ENCODE results near the gene GULP1. TPM values are rescaled to one million over a fixed set of nuclear protein-coding genes. Genes with fewer than 3 reads are reported as not detected.

Gene GULP1
- total RNA-seq, 1 donor from 2014 or later: 39.1 TPM

- Mint-ChIP-seq H3K27me3 (ENCODE audit: low read depth) (no peaks in the 10 kb centered on the region), H3K27ac (ENCODE audit: unreplicated experiment) (no peak overlapping the region)
Observed at GRCh38 chr2:188622601-188623260, 331.1 kb downstream of the GULP1 start.

GRCh38 chr2:188623995-188624643 is 332.4 kb downstream of the GULP1 start:
- Mint-ChIP-seq H3K36me3 (ENCODE audit: low read depth) (no peaks in the 10 kb centered on the region), H3K4me1 (peaks cover 3% of the 10 kb centered on the region), H3K27me3 (ENCODE audit: low read depth) (no peaks in the 10 kb centered on the region), H3K27ac (ENCODE audit: unreplicated experiment) (no peak overlapping the region), H3K4me3 (no peak overlapping the region), H3K9me3 (peaks cover 8% of the 10 kb centered on the region)
- DNase-seq (ENCODE audit: low read depth, low spot score): no peak
- TF ChIP-seq CTCF (conservative IDR thresholded peaks at IDR 0.05): no peak

More at GRCh38 chr2:188622601-188623260, 331.1 kb downstream of the GULP1 start:
- Mint-ChIP-seq H3K4me1 (no peaks in the 10 kb centered on the region), H3K9me3 (peaks cover 8% of the 10 kb centered on the region), H3K4me3 (no peak overlapping the region), H3K36me3 (ENCODE audit: low read depth) (no peaks in the 10 kb centered on the region)
- TF ChIP-seq CTCF (conservative IDR thresholded peaks at IDR 0.05): no peak
- no peak for DNase-seq (ENCODE audit: low read depth, low spot score)

- H3K27ac Mint-ChIP-seq (ENCODE audit: unreplicated experiment): no peak overlapping the region
- no peak for DNase-seq (ENCODE audit: low read depth, low spot score)
- H3K4me3 Mint-ChIP-seq: no peak overlapping the region
- H3K9me3 Mint-ChIP-seq: no peaks in the 10 kb centered on the region
- H3K27me3 Mint-ChIP-seq (ENCODE audit: low read depth): no peaks in the 10 kb centered on the region
- H3K4me1 Mint-ChIP-seq: peaks cover 18% of the 10 kb centered on the region
- TF ChIP-seq CTCF (conservative IDR thresholded peaks at IDR 0.05): no peak
- no peaks in the 10 kb centered on the region for H3K36me3 Mint-ChIP-seq (ENCODE audit: low read depth)
Observed at GRCh38 chr2:188627471-188627870, 335.8 kb downstream of the GULP1 start.

DNA sequence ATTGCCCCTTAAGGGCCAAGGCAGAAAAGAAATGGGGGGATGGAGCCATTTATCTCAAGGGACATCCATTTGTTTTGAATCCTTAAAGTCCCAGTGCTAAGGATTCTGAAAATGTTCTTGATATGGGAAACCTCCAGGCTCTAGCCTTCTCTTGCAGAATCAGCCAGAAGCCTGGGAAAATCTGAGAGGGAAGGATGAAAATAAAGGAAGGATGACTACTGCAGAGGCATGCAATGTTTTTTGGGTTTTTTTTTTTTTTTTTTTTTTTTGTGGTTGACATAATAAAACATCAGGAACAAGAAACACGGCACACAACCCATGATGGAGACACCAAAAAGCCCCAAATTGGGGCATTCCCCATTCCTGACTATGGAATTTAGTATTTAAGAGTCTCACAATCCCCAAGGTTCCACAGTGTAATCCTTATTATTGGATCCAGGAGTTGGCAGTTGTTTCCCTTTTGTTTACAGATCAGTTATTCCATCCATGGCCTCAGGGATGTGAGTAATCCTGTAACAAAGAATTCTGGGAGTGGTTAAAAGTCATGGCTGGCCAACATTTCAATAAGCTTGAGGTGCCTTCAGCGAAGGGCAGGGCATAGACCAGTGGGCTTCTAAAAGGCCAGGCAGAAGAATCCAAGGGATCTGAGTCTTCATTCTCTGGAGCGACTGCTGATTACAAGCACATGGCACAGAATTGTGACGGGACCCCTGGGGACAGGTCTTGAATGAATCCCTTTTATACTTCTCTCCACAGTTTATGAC is 337.5 kb downstream of the GULP1 start:
- no peak overlapping the region for H3K4me3 Mint-ChIP-seq
- no peak for TF ChIP-seq CTCF (conservative IDR thresholded peaks at IDR 0.05)
- H3K4me1 Mint-ChIP-seq: peaks cover 18% of the 10 kb centered on the region
- no peaks in the 10 kb centered on the region for H3K36me3 Mint-ChIP-seq (ENCODE audit: low read depth)
- DNase-seq (ENCODE audit: low read depth, low spot score): no peak
- peak overlapping the region; percentile 27 for H3K27ac Mint-ChIP-seq (ENCODE audit: unreplicated experiment)
- H3K9me3 Mint-ChIP-seq: no peaks in the 10 kb centered on the region
- H3K27me3 Mint-ChIP-seq (ENCODE audit: low read depth): no peaks in the 10 kb centered on the region

GRCh38 chr2:188629753-188630527 is 338.3 kb downstream of the GULP1 start:
- TF ChIP-seq CTCF (conservative IDR thresholded peaks at IDR 0.05): no peak
- H3K4me3 Mint-ChIP-seq: no peak overlapping the region
- no peaks in the 10 kb centered on the region for H3K36me3 Mint-ChIP-seq (ENCODE audit: low read depth)
- peak overlapping the region; percentile 62 for H3K27ac Mint-ChIP-seq (ENCODE audit: unreplicated experiment)
- H3K27me3 Mint-ChIP-seq (ENCODE audit: low read depth): no peaks in the 10 kb centered on the region
- no peak for DNase-seq (ENCODE audit: low read depth, low spot score)
- peaks cover 18% of the 10 kb centered on the region for H3K4me1 Mint-ChIP-seq
- H3K9me3 Mint-ChIP-seq: no peaks in the 10 kb centered on the region

All from neural crest cell (in vitro differentiated cells).